Suppressor macrophage treated with lipopolysaccharide for 1 hour (primary cell): ENCODE results near the gene STARD7.

Experiments
- DNase-seq, 3 donors: peaks; one replicate each; pipeline ENCODE4 v3.0.0-alpha.2; 2020 to 2022

Gene STARD7

DNA sequence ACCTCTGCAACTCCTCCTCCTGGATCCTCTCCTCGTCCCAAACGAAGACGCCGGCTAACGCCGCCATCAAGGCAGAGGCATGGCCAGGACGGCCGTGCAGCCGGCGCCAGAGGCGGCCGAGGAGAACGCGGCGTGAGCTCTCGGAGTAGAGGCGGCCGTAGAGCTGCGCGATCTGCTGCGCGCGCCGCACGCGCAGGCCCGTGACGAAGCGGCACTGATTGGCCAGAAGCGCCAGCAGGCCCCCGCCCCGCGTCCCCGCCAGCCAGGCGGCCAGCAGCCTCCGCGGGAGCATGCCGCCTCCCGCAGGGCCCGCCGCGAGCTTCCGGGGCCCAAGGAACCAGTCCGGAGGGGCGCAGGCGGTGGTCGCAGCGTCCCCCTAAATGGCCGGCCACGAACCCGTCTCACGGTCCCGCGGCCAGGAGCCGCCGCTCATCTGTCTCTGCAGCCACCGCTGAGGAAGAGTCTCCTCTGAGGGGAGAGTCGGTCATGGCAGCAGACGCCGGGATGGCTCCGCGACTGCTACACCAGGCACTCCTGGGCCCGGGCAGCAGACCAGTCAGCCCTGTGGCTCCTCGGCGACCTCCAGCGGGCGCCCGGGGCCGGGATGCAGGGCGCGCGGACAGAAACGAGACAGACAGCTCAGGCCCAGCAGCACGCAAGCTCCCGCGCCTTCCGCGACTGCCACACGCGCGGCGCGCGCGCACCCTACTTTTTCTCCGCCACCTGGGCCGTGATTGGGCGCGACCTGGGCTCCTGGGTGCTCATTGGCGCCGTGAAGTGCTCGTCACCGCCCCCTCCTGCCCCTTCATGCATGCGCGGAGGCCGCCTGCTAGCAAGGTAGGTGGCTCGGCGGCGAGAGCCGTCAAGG lies at the start of gene STARD7:
Gene STARD7 (minus strand): TSS at position 685 of the 868 bp plus-strand sequence. CDS start 393 bp downstream, at position 292.
- peak; percentile 97 to 98 (median 98) for DNase-seq

DNA sequence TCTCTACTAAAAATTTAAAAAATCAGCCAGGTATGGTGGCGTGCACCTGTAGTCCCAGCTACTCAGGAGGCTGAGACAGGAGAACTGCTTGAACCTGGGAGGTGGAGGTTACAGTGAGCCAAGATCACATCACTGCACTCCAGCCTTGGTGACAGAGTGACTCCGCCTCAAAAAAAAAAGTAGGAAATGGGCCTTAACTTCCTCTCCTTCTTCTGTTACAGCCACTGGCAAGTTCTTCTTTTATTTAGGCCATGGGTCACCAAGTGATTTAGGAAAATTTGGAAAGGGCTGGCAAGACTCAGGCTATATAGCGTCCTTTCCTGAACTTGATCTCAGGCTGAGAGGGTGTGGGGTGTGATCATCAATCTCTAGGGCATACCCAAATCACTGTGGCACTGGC lies 49.1 kb upstream of the STARD7 start:
- peak; percentile 76 to 92 (median 86) for DNase-seq

- peak in 2 of 3 donors; percentile 59 to 69 for DNase-seq
Measured at GRCh38 chr2:96256611-96257113, 48.0 kb upstream of the STARD7 start.

- DNase-seq, result no peak
Measured at GRCh38 chr2:96254571-96254970, 45.9 kb upstream of the STARD7 start.

GRCh38 chr2:96253006-96253405 lies 44.4 kb upstream of the STARD7 start:
- DNase-seq, result no peak

DNA sequence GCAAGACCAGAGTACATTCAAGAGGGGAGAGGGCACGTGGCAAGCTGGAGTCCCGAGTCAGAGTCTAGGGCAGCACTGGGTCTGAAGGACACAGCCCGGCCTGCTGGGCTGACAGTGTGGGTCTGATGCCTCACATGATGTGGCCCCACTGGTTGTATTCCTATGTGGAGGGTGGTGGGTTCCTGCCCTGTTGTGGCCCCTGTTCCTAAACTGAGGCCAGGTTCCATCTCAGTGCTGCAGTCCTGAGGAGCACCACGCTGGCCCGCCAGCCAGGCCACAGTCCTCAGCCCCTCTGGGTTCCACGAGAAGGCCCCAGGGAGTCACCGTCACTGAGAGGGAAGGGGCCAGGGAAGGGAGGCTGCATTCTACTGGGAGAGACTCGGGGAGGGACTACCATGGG lies 43.9 kb upstream of the STARD7 start:
- DNase-seq, result no peak

- DNase-seq, result peak; percentile 71 to 91 (median 75)
Measured at GRCh38 chr2:96251721-96252292, 43.2 kb upstream of the STARD7 start.

GRCh38 chr2:96250188-96250587 lies 41.6 kb upstream of the STARD7 start:
- DNase-seq, result no peak

DNA sequence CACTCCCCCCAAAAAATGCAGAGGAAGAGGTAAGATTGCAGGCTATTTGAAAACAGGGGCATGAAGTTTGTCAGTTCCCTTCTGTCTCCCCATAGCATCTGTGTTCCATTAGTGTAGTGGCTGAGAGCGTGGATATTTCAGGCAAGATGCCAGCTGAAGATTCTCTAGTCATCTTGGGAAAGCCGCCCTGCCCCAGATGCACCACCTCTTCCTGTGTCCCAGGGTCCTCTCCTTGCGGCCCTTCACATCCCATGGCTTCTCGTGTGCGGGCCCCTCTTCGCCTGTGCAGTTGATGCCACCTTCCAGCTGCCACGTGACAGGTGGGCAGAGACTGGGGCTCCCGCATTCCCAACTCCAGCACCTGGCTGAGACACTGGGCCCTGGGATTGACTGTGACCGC lies 41.0 kb upstream of the STARD7 start:
- no peak for DNase-seq

- no peak for DNase-seq
Measured at GRCh38 chr2:96248624-96249023, 40.0 kb upstream of the STARD7 start.

GRCh38 chr2:96247896-96248295 lies 39.3 kb upstream of the STARD7 start:
- DNase-seq, result no peak

DNA sequence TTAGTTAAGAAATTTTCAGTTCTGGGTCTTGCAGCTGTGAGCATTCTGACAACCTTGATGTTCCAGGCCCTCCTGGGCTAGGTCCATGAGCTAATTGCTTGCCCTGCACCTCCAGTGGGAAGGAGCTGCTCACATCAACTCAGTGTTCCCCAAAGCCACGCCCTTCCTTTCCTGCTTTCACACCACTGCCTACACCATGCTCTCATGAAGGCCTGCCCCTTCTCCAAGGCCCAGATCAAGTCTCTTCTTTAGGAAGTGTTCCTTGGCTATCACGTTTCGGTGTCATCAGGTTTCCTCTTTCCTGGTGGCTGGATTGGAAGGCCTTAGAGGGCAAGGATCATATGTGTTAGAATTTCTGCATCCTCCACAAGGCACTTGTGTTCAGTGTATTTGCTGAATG lies 38.4 kb upstream of the STARD7 start:
- DNase-seq, result peak; percentile 66 to 78 (median 77)

- DNase-seq, result peak; percentile 90 to 97 (median 95)
Measured at GRCh38 chr2:96245609-96246390, 37.2 kb upstream of the STARD7 start.

DNA sequence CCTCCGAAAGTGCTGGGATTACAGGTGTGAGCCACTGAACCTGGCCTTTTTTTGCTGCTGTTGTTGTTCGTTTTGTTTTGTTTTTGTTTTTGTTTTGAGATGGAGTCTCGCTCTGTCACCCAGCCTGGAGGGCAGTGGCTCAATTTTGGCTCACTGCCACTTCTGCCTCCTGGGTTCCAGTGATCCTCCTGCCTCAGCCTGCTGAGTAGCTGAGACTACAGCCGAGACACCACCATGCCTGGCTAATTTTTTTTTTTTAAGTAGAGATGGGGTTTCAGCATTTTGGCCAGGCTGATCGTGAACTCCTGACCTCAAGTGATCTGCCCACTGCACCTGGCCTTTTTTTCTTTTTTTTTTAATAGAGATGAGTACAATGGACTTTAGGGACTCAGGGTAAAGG lies 35.2 kb upstream of the STARD7 start:
- no peak for DNase-seq

GRCh38 chr2:96241900-96242611 lies 33.4 kb upstream of the STARD7 start:
- DNase-seq, result peak; percentile 91 to 98 (median 95)

DNA sequence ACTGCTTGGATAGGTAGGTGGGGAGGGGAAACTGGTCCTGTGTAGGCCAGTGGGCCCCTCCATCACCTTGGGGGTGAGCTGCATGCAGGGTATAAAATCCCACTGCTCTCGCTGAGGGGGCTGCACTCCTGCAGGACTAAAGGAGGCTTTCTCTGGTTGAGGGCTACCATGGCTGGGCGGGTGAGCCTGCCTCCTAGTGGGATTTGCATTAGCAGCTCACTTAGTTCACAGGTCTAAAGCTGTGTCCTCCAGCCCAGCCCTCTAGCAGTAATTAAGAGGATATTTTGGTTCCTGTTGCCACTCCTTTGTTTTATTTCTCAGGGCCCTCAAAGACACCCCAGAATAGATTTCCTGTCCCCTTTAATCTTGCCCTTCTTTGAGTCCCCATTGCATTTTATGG lies 32.6 kb upstream of the STARD7 start:
- no peak for DNase-seq

GRCh38 chr2:96240341-96241038 lies 31.9 kb upstream of the STARD7 start:
- no peak for DNase-seq

GRCh38 chr2:96239745-96240264 lies 31.2 kb upstream of the STARD7 start:
- DNase-seq, result no peak

DNA sequence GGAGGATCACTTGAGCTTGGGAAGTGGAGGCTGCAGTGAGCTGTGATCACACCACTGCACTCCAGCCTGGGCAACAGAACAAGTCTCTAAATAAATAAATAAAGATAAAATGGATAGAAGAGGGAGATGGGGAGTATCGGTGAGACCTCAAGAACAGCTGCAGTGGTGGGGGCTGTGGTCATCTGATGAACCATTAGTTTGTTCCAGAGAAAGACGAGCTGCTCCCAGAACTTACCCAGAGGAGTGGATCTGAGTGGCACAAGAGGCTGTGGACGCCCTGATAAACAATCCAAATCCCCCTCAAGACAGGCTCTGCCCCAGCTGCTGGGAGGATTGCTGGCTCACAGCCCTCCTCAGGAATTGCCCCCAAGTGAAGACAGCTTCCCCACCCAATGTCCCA lies 30.5 kb upstream of the STARD7 start:
- no peak for DNase-seq

GRCh38 chr2:96238266-96238665 lies 29.6 kb upstream of the STARD7 start:
- DNase-seq, result no peak

DNA sequence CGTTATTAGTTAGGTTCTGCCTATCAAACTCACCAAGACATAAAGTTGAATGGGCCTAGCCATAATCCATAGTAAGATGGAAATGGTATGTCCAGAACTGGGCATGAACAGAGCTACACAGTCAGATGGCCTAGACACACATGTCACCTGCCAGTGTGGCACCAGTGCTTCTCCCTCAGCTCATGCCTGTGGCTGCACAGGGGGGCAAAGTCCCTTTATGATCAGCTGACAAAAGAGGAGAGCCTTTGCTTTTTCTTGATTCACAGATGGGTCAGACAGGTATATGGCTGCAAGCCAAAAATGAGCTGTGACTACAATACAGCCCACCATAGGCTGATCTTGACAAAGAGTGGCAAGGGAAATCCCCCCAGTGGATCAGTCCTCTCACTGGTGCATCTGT lies 28.3 kb upstream of the STARD7 start:
- DNase-seq, result no peak

DNA sequence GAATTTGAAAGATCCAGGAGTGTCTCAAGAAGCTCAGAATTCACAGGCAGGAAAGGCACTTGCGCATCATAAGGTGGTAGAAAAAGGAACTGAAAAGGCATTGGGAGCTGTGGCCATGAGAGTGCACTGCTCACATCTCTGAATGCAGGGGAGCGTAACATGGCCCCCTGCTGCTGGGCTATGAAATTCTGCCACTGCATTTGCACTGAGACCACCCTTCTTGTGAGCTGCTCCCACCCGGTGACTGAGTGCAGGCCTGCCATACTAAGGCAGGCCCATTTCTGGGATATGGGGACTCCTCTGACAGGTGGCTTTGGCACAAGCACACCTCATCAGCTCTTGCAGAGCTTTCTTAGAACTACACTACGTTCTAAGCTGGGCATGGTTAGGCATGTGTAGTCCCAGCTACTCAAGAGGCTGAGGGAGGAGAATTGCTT lies 25.3 kb upstream of the STARD7 start:
- DNase-seq, result peak in 2 of 3 donors; percentile 30 to 37
